SK-N-SH (cell line): ENCODE data around the gene SNTG2. TPM values are rescaled to one million over a fixed set of nuclear protein-coding genes. Genes with fewer than 3 reads are reported as not detected.

Experiments used
- CTCF ChIA-PET: fragments of 300-600, 350-600 bp; formaldehyde crosslinking; extraction: SDS; loops from one replicate; lab custom pipeline; 2021; lab: Yijun Ruan, JAX
- POLR2A ChIA-PET: fragments of 350-600 bp; sonication (Branson Sonifier 250); formaldehyde crosslinking; extraction: SDS; loops from one replicate; lab custom pipeline; 2020; ENCODE audit warnings: antibody characterized with exemption, inconsistent platforms; lab: Yijun Ruan, JAX
- DNase-seq: peaks from one replicate; pipeline ENCODE4 v3.0.0; 2012
- H2AFZ ChIP-seq: fragments of 200-600 bp; sonication (generic); 2 replicates; pipeline ENCODE4 v1.8.1; 2016; ENCODE audit warnings: antibody characterized with exemption, mild to moderate bottlenecking, low read depth
- H3F3A ChIP-seq: fragments of 200-600 bp; sonication (generic); replicated peaks from 2 replicates; pipeline ENCODE3; 2016; ENCODE audit warnings: antibody characterized with exemption, mild to moderate bottlenecking; ENCODE audit not compliant: insufficient read depth
- H3K27ac ChIP-seq, 2 experiments: fragments of 200-500 bp in 1 of 2; fragments of 200-600 bp in 1 of 2; sonication (Bioruptor generic) in 1 of 2; sonication (generic), shearing (Covaris generic) in 1 of 2; 2 replicates each; pipeline versions ENCODE4 v1.5.1 to v1.6.1; 2014 to 2016; ENCODE audit warnings: low read depth in 2 of 2, inconsistent platforms in 1 of 2, low read length in 1 of 2, mild to moderate bottlenecking in 1 of 2, mixed read lengths in 1 of 2
- H3K27me3 ChIP-seq: fragments of 200-600 bp; sonication (generic), shearing (Covaris generic); 2 replicates; pipeline ENCODE4 v1.6.1; 2016; ENCODE audit warnings: mixed run types; ENCODE audit not compliant: insufficient read depth
- H3K36me3 ChIP-seq, 2 experiments: fragments of 200-500 bp in 1 of 2; fragments of 200-600 bp in 1 of 2; sonication (Bioruptor generic) in 1 of 2; sonication (generic) in 1 of 2; replicated peaks in 1 of 2; 2 replicates each; pipeline versions ENCODE3 to v1.5.1; 2014 to 2016; ENCODE audit warnings: low read length in 1 of 2, mild to moderate bottlenecking in 1 of 2; ENCODE audit not compliant: insufficient read depth in 2 of 2, control insufficient read depth in 1 of 2
- H3K4me1 ChIP-seq, 2 experiments: fragments of 200-500 bp in 1 of 2; fragments of 200-600 bp in 1 of 2; sonication (Bioruptor generic) in 1 of 2; sonication (generic), shearing (Covaris generic) in 1 of 2; 2 replicates each; pipeline versions ENCODE4 v1.5.1 to v1.6.1; 2014 to 2016; ENCODE audit warnings: low read depth in 1 of 2, low read length in 1 of 2, mixed run types in 1 of 2; ENCODE audit not compliant: insufficient read depth in 2 of 2, control insufficient read depth in 1 of 2
- H3K4me2 ChIP-seq: fragments of 200-600 bp; sonication (generic), shearing (Covaris generic); 2 replicates; pipeline ENCODE4 v1.6.1; 2017; ENCODE audit warnings: mixed run types
- H3K4me3 ChIP-seq, 2 experiments: fragments of 200-500 bp in 1 of 2; fragments of 200-600 bp in 1 of 2; sonication (Bioruptor generic) in 1 of 2; sonication (generic), shearing (Covaris generic) in 1 of 2; 2 replicates each; pipeline versions ENCODE4 v1.5.1 to v1.8.1; 2014 to 2016; ENCODE audit warnings: low read depth in 2 of 2, inconsistent platforms in 1 of 2, low read length in 1 of 2, mild to moderate bottlenecking in 1 of 2, mixed read lengths in 1 of 2, moderate library complexity in 1 of 2
- H3K79me2 ChIP-seq: fragments of 200-600 bp; sonication (generic); 2 replicates; pipeline ENCODE4 v1.8.1; 2017; ENCODE audit warnings: mild to moderate bottlenecking; ENCODE audit not compliant: insufficient read depth
- H3K9ac ChIP-seq: fragments of 200-600 bp; sonication (generic); 2 replicates; pipeline ENCODE4 v1.6.1; 2017; ENCODE audit warnings: mixed run types
- H3K9me2 ChIP-seq: fragments of 200-600 bp; sonication (generic); 2 replicates; pipeline ENCODE4 v1.6.1; 2017; ENCODE audit warnings: mixed run types
- H3K9me3 ChIP-seq: fragments of 200-600 bp; sonication (generic); 2 replicates; pipeline ENCODE4 v1.6.1; 2017; ENCODE audit warnings: mixed run types, mild to moderate bottlenecking, moderate library complexity
- H4K20me1 ChIP-seq: fragments of 200-600 bp; sonication (generic); 2 replicates; pipeline ENCODE4 v1.6.1; 2017; ENCODE audit warnings: mild to moderate bottlenecking, mixed run types; ENCODE audit not compliant: insufficient read depth
- CHD2 ChIP-seq: fragments of 150-350 bp; IDR thresholded peaks from 2 replicates; pipeline ENCODE4 v1.6.1; 2018; ENCODE audit warnings: low read length; ENCODE audit not compliant: partially characterized antibody
- EP300 ChIP-seq, 2 experiments: IDR thresholded peaks; 2 replicates each; pipeline versions ENCODE4 v1.4.0 to v1.6.1; 2012; ENCODE audit warnings: borderline replicate concordance in 1 of 2, low read depth in 1 of 2, low read length in 1 of 2
- EZH2phosphoT487 ChIP-seq: fragments of 200-600 bp; sonication (generic); IDR thresholded peaks from 2 replicates; pipeline ENCODE4 v1.6.1; 2017; ENCODE audit warnings: low read depth, mixed run types, mild to moderate bottlenecking, antibody characterized with exemption, moderate library complexity, borderline replicate concordance
- FOSL2 ChIP-seq: IDR thresholded peaks from 2 replicates; pipeline ENCODE4 v1.4.0; 2012; ENCODE audit warnings: low read depth, mild to moderate bottlenecking, moderate library complexity, borderline replicate concordance
- GATA2 ChIP-seq: sonication (generic); formaldehyde crosslinking; IDR thresholded peaks from 2 replicates; pipeline ENCODE4 v1.5.0; 2020; ENCODE audit warnings: mild to moderate bottlenecking, missing genetic modification reagents
- MEF2A ChIP-seq: IDR thresholded peaks from 2 replicates; pipeline ENCODE4 v1.4.0; 2012; ENCODE audit warnings: low read depth, borderline replicate concordance
- MXI1 ChIP-seq: IDR thresholded peaks from 2 replicates; pipeline ENCODE4 v1.6.1; 2012; ENCODE audit warnings: mild to moderate bottlenecking, low read depth, low read length, improper control_type of control experiment
- PBX3 ChIP-seq: IDR thresholded peaks from 2 replicates; pipeline ENCODE4; 2012
- POLR2AphosphoS5 ChIP-seq: IDR thresholded peaks from 2 replicates; pipeline ENCODE4 v1.6.1; 2012; ENCODE audit warnings: low read depth, low read length
- RCOR1 ChIP-seq: fragments of 150-350 bp; IDR thresholded peaks from 2 replicates; pipeline ENCODE4 v1.6.1; 2017; ENCODE audit warnings: antibody characterized with exemption, low read length
- RFX5 ChIP-seq: IDR thresholded peaks from 2 replicates; pipeline ENCODE4 v1.6.1; 2012; ENCODE audit warnings: mild to moderate bottlenecking, improper control_type of control experiment, low read length
- SIN3A ChIP-seq: IDR thresholded peaks from 2 replicates; pipeline ENCODE4 v1.6.1; 2012; ENCODE audit warnings: low read depth, mild to moderate bottlenecking, low read length, moderate library complexity, borderline replicate concordance
- SMC3 ChIP-seq: IDR thresholded peaks from 2 replicates; pipeline ENCODE4 v1.6.1; 2012; ENCODE audit warnings: low read depth, low read length, improper control_type of control experiment
- TEAD4 ChIP-seq: IDR thresholded peaks from 2 replicates; pipeline ENCODE4 v1.4.0; 2012; ENCODE audit warnings: mild to moderate bottlenecking, borderline replicate concordance; ENCODE audit not compliant: insufficient read depth
- WGBS: methylation state at CpG from one replicate; pipeline ENCODE4 v1.1.6; 2017; ENCODE audit warnings: low lambda C conversion rate; 5-methylcytosine and 5-hydroxymethylcytosine counted together
- polyA plus RNA-seq, 3 experiments: library from polyadenylated mRNA; depleted of rRNA; stranded (reverse); fragments of >200 nt; gene quantifications; 2 replicates each; pipeline ENCODE4 v1.2.3, GENCODE V29; 2012
- TF ChIP-seq, protein P1 (sequence below): IDR thresholded peaks from 2 replicates; pipeline ENCODE4 v1.4.0; 2012; ENCODE audit warnings: low read depth, borderline replicate concordance
- TF ChIP-seq, protein P2 (sequence below): fragments of 150-350 bp; IDR thresholded peaks from 2 replicates; pipeline ENCODE4 v1.6.1; 2017; ENCODE audit warnings: antibody characterized with exemption, low read length, low read depth, borderline replicate concordance
- TF ChIP-seq, protein P3 (sequence below): IDR thresholded peaks from 2 replicates; pipeline ENCODE4 v1.4.0; 2012; ENCODE audit warnings: low read depth

The SNTG2 gene
- polyA plus RNA-seq, 1 of the 3 experiments (the other 2 are of a cell fraction): not detected

DNA sequence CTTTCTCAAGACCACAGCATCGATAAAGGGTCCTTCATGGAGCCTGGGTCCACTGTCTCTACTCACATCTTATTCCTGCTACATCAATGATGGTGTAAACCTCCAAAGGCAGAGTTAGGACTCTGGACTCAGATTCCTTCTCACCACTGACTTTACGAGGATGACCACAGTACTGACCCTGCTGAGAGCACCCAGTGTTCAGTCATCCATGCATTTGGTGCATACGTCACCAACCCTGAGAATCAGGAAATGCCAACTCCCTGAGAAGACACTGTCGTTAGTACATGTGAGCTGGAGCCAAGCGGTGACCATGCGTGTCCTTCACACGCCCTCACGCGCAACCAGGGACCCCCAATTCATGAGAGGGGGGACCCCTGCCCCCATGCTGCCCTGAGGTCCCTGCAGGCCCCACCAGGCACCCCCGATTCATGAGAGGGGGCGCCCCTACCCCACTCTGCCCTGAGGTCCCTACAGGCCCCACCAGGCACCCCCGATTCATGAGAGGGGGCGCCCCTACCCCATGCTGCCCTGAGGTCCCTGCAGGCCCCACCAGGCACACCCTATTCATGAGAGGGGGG is 284.2 kb downstream of the SNTG2 start:
- no peaks in the 10 kb centered on the region for H3K79me2 ChIP-seq
- no peaks in the 10 kb centered on the region; the same call in 1 of the 2 replicates for H3K9me3 ChIP-seq
- peaks cover 0 to 7% of the 10 kb centered on the region in 2 experiments; a peak in 1 of 4 replicates for H3K4me1 ChIP-seq
- no peak overlapping the region for H3K4me3 ChIP-seq
- ChIA-PET POLR2A (no interaction called here), CTCF (interaction anchor here (1.3 to 1.8 kb wide), 2 partner anchors 310 to 316 kb away, joined by 6 to 7 read pairs; no protein-coding TSS in a partner anchor)
- no peaks in the 10 kb centered on the region for H4K20me1 ChIP-seq
- no peak for DNase-seq
- H3K36me3 ChIP-seq: no peaks in the 10 kb centered on the region
- no peak overlapping the region for H3K27ac ChIP-seq
- no peaks in the 10 kb centered on the region for H3K9me2 ChIP-seq
- H3K9ac ChIP-seq: no peak overlapping the region
- H2AFZ ChIP-seq: no peak overlapping the region
- no peaks in the 10 kb centered on the region for H3K27me3 ChIP-seq
- no peaks in the 10 kb centered on the region for H3F3A ChIP-seq
- no peak overlapping the region for H3K4me2 ChIP-seq
- 59% methylated on average over 10 of the region's 13 CpGs for WGBS
- no peak for TF ChIP-seq GATA2
- no peak for TF ChIP-seq CHD2
- TF ChIP-seq RCOR1: no peak
- TF ChIP-seq MEF2A: no peak
- no peak for TF ChIP-seq POLR2AphosphoS5
- TF ChIP-seq, protein P1, sequence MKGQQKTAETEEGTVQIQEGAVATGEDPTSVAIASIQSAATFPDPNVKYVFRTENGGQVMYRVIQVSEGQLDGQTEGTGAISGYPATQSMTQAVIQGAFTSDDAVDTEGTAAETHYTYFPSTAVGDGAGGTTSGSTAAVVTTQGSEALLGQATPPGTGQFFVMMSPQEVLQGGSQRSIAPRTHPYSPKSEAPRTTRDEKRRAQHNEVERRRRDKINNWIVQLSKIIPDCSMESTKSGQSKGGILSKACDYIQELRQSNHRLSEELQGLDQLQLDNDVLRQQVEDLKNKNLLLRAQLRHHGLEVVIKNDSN: no peak
- TF ChIP-seq EP300 (IDR thresholded peaks at IDR 0.05; ENCODE audit: borderline replicate concordance in 1 of 2, low read depth in 1 of 2, low read length in 1 of 2): no peak

DNA sequence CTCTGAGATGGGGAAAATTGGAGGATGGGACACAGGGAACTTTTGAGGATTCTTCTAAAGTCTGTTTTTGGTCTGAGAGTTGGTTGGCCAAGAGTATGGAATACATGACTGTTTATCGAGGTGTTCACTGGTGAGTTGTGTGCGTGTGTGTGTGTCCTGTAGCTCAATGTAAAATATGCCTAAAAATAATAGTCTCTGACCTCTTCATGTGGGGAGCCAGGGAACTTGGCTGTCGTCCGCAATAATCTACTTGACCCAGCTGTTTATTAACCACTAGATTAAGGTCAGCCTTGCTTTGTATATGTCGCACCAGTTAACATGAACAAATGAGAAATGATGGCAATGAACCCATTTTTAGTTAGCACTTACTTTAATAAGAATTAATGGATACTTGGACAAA is 285.2 kb downstream of the SNTG2 start:
- H2AFZ ChIP-seq: no peak overlapping the region
- CTCF ChIA-PET: interaction anchor here (0.9 to 2.9 kb wide), 2 partner anchors 315 to 531 kb away, joined by 3 to 16 read pairs; no protein-coding TSS in a partner anchor
- H3K4me2 ChIP-seq: no peak overlapping the region
- H3K27ac ChIP-seq: no peak overlapping the region
- no peaks in the 10 kb centered on the region for H3K36me3 ChIP-seq
- H3F3A ChIP-seq: no peaks in the 10 kb centered on the region
- H3K9me3 ChIP-seq: no peaks in the 10 kb centered on the region
- WGBS: 59% methylated on average over 5 of the region's 5 CpGs
- TF ChIP-seq RCOR1: no peak
- no peak for DNase-seq
- H4K20me1 ChIP-seq: no peaks in the 10 kb centered on the region
- POLR2A ChIA-PET: no interaction called here
- no peak overlapping the region for H3K4me3 ChIP-seq
- H3K27me3 ChIP-seq: no peaks in the 10 kb centered on the region
- H3K9me2 ChIP-seq: no peaks in the 10 kb centered on the region
- H3K79me2 ChIP-seq: no peaks in the 10 kb centered on the region
- no peak overlapping the region for H3K9ac ChIP-seq
- peaks cover 0 to 10% of the 10 kb centered on the region in 2 experiments; a peak in 1 of 4 replicates for H3K4me1 ChIP-seq

- Histone ChIP-seq H4K20me1 (no peaks in the 10 kb centered on the region), H3K9me3 (no peaks in the 10 kb centered on the region), H3K79me2 (no peaks in the 10 kb centered on the region), H3K36me3 (no peaks in the 10 kb centered on the region), H3F3A (no peaks in the 10 kb centered on the region), H3K27me3 (no peaks in the 10 kb centered on the region), H3K9ac (no peak overlapping the region), H3K4me2 (no peak overlapping the region), H2AFZ (no peak overlapping the region), H3K4me3 (no peak overlapping the region), H3K9me2 (no peaks in the 10 kb centered on the region), H3K27ac (no peak overlapping the region), H3K4me1 (peaks cover 0 to 10% of the 10 kb centered on the region in 2 experiments; a peak in 1 of 4 replicates)
- CTCF ChIA-PET: interaction anchor here (1.6 to 2.9 kb wide), 2 partner anchors 16 to 314 kb away, joined by 3 to 16 read pairs; no protein-coding TSS in a partner anchor
- 22% methylated on average over 1 of the region's 1 CpG for WGBS
- DNase-seq: no peak
- POLR2A ChIA-PET: no interaction called here
- TF ChIP-seq MXI1: no peak
- TF ChIP-seq RFX5: no peak
- no peak for TF ChIP-seq SIN3A
- no peak for TF ChIP-seq RCOR1
- TF ChIP-seq EZH2phosphoT487: no peak
- TF ChIP-seq, protein P2, sequence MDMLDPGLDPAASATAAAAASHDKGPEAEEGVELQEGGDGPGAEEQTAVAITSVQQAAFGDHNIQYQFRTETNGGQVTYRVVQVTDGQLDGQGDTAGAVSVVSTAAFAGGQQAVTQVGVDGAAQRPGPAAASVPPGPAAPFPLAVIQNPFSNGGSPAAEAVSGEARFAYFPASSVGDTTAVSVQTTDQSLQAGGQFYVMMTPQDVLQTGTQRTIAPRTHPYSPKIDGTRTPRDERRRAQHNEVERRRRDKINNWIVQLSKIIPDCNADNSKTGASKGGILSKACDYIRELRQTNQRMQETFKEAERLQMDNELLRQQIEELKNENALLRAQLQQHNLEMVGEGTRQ: no peak
- no peak for TF ChIP-seq GATA2
- no peak for TF ChIP-seq SMC3
- TF ChIP-seq PBX3: no peak
- TF ChIP-seq FOSL2: no peak
- TF ChIP-seq POLR2AphosphoS5: no peak
- TF ChIP-seq, protein P1: no peak
- TF ChIP-seq, protein P3, sequence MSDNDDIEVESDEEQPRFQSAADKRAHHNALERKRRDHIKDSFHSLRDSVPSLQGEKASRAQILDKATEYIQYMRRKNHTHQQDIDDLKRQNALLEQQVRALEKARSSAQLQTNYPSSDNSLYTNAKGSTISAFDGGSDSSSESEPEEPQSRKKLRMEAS: no peak
- TF ChIP-seq TEAD4: no peak
Observed at GRCh38 chr2:1236606-1237005, 286.0 kb downstream of the SNTG2 start.
